AG09319 (cell line): ENCODE measurements around the gene ABCG1.

Experiments
- DNase-seq: peaks from one replicate; pipeline ENCODE4 v3.0.0-alpha.2; 2010; ENCODE audit warnings: low read depth; ENCODE audit errors: extremely low read depth
- CTCF ChIP-seq: IDR thresholded peaks from 2 replicates; pipeline ENCODE4 v1.5.1; 2011; ENCODE audit warnings: low read depth, mild to moderate bottlenecking, inconsistent platforms, low read length, moderate library complexity

ABCG1 gene

GRCh38 chr21:42260121-42260520 lies 41.2 kb downstream of the ABCG1 start:
- no peak for TF ChIP-seq CTCF
- no peak for DNase-seq

- TF ChIP-seq CTCF: no peak
- no peak for DNase-seq
Measured at GRCh38 chr21:42261829-42262200, 42.9 kb downstream of the ABCG1 start.

GRCh38 chr21:42262831-42263231 lies 43.9 kb downstream of the ABCG1 start:
- no peak for DNase-seq
- TF ChIP-seq CTCF: no peak

GRCh38 chr21:42263591-42264131 lies 44.7 kb downstream of the ABCG1 start:
- DNase-seq: no peak
- TF ChIP-seq CTCF: no peak

- TF ChIP-seq CTCF: no peak
- no peak for DNase-seq
Measured at GRCh38 chr21:42264245-42265195, 45.6 kb downstream of the ABCG1 start.

GRCh38 chr21:42265231-42265812 lies 46.4 kb downstream of the ABCG1 start:
- DNase-seq: no peak
- no peak for TF ChIP-seq CTCF

GRCh38 chr21:42266971-42267556 lies 48.1 kb downstream of the ABCG1 start:
- DNase-seq: no peak
- no peak for TF ChIP-seq CTCF
